ENCODE data around the gene KISS1R.

- TF ChIP-seq CTCF (conservative IDR thresholded peaks at IDR 0.05 in 1 of 2, IDR thresholded peaks at IDR 0.05 in 1 of 2; ENCODE audit: low read depth in 1 of 2, low read length in 2 of 2) (no peak), EZH2 (IDR thresholded peaks at IDR 0.05; ENCODE audit: low read length, missing control alignments) (no peak)
Observed at GRCh38 chr19:887599-887998, 29.5 kb upstream of the KISS1R start.

All from fibroblast of lung (primary cell).